HEK293T (cell line): ENCODE data around the gene EXOC3L4.

ENCODE experiments used
- CTCF ChIA-PET: fragments of 350-600 bp; formaldehyde crosslinking; extraction: SDS; loops from one replicate; lab custom pipeline; 2021; ENCODE audit warnings: antibody characterized with exemption, inconsistent platforms; lab: Yijun Ruan, JAX
- POLR2A ChIA-PET: fragments of 350-600 bp; formaldehyde crosslinking; extraction: SDS; loops from one replicate; lab custom pipeline; 2020; ENCODE audit warnings: antibody characterized with exemption, inconsistent platforms; lab: Yijun Ruan, JAX
- DNase-seq: peaks from one replicate; pipeline ENCODE4 v3.0.0; 2012; ENCODE audit warnings: mixed read lengths; ENCODE audit errors: extremely low spot score
- ARNT ChIP-seq: fragments of 450-650 bp; IDR thresholded peaks from 2 replicates; pipeline ENCODE4 v1.6.1; 2017; ENCODE audit warnings: mild to moderate bottlenecking
- BHLHE40 ChIP-seq: fragments of 450-650 bp; IDR thresholded peaks from 2 replicates; pipeline ENCODE4 v1.6.1; 2016; ENCODE audit warnings: mild to moderate bottlenecking, moderate library complexity, borderline replicate concordance
- CTBP1 ChIP-seq: fragments of 450-650 bp; IDR thresholded peaks from 2 replicates; pipeline ENCODE4 v1.6.1; 2016; ENCODE audit warnings: borderline replicate concordance
- ELF4 ChIP-seq: fragments of 450-650 bp; IDR thresholded peaks from 2 replicates; pipeline ENCODE4 v1.6.1; 2017; ENCODE audit warnings: antibody characterized with exemption
- FOXA1 ChIP-seq: fragments of 450-650 bp; IDR thresholded peaks from 2 replicates; pipeline ENCODE4 v1.6.1; 2016; ENCODE audit warnings: mild to moderate bottlenecking
- FOXK2 ChIP-seq: fragments of 450-650 bp; IDR thresholded peaks from 2 replicates; pipeline ENCODE4 v1.6.1; 2016; ENCODE audit warnings: mild to moderate bottlenecking
- FOXM1 ChIP-seq: fragments of 450-650 bp; IDR thresholded peaks from 2 replicates; pipeline ENCODE4 v1.6.1; 2017; ENCODE audit warnings: mild to moderate bottlenecking, borderline replicate concordance
- HDGF ChIP-seq: fragments of 450-650 bp; IDR thresholded peaks from 2 replicates; pipeline ENCODE4 v1.6.1; 2017; ENCODE audit warnings: antibody characterized with exemption, borderline replicate concordance
- L3MBTL2 ChIP-seq: fragments of 450-650 bp; conservative IDR thresholded peaks from 2 replicates; pipeline ENCODE4 v1.6.1; 2016; ENCODE audit warnings: mild to moderate bottlenecking
- LEF1 ChIP-seq: fragments of 450-650 bp; IDR thresholded peaks from 2 replicates; pipeline ENCODE4 v1.6.1; 2017; ENCODE audit warnings: mild to moderate bottlenecking, borderline replicate concordance
- NFRKB ChIP-seq: fragments of 450-650 bp; IDR thresholded peaks from 2 replicates; pipeline ENCODE4 v1.6.1; 2016; ENCODE audit warnings: mild to moderate bottlenecking, moderate library complexity
- PKNOX1 ChIP-seq: fragments of 450-650 bp; IDR thresholded peaks from 2 replicates; pipeline ENCODE4 v1.6.1; 2016
- SP1 ChIP-seq: fragments of 450-650 bp; IDR thresholded peaks from 2 replicates; pipeline ENCODE4 v1.6.1; 2017
- SUZ12 ChIP-seq: fragments of 450-650 bp; IDR thresholded peaks from 2 replicates; pipeline ENCODE4 v1.6.1; 2016; ENCODE audit warnings: mild to moderate bottlenecking
- TARDBP ChIP-seq: fragments of 450-650 bp; IDR thresholded peaks from 2 replicates; pipeline ENCODE4 v1.6.1; 2016
- ZNF384 ChIP-seq: fragments of 450-650 bp; IDR thresholded peaks from 2 replicates; pipeline ENCODE4 v1.6.1; 2016

The EXOC3L4 gene

GRCh38 chr14:103055695-103056094 is 38.8 kb upstream of the EXOC3L4 start:
- no peak for DNase-seq
- POLR2A ChIA-PET = interaction anchor here (1.0 to 1.6 kb wide), 2 partner anchors 20 to 278 kb away, joined by 3 read pairs; partner anchors contain the start of gene EIF5
- CTCF ChIA-PET = no interaction called here
- TF ChIP-seq FOXA1 = no peak
- TF ChIP-seq L3MBTL2 = no peak
- no peak for TF ChIP-seq ELF4

GRCh38 chr14:103056322-103057027 is 38.0 kb upstream of the EXOC3L4 start:
- ChIA-PET CTCF (interaction anchor here (0.6 kb wide), 1 partner anchor 57 kb away, joined by 4 read pairs; no protein-coding TSS in a partner anchor), POLR2A (interaction anchor here (0.6 to 1.6 kb wide), 6 partner anchors 11 to 278 kb away, joined by 3 to 5 read pairs (median 4); partner anchors contain the start of gene EIF5)
- DNase-seq = peak; percentile 69
- TF ChIP-seq SP1 = no peak
- TF ChIP-seq LEF1 = no peak
- no peak for TF ChIP-seq NFRKB
- no peak for TF ChIP-seq SUZ12
- no peak for TF ChIP-seq FOXM1
- TF ChIP-seq BHLHE40 = no peak
- no peak for TF ChIP-seq HDGF
- no peak for TF ChIP-seq ARNT

GRCh38 chr14:103057028-103057371 is 37.5 kb upstream of the EXOC3L4 start:
- ChIA-PET POLR2A (interaction anchor here (0.6 to 1.6 kb wide), 5 partner anchors 11 to 239 kb away, joined by 3 to 5 read pairs (median 4); no protein-coding TSS in a partner anchor), CTCF (no interaction called here)
- TF ChIP-seq SUZ12 (no peak), SP1 (no peak), LEF1 (no peak), ELF4 (no peak), ARNT (no peak), TARDBP (no peak), FOXM1 (no peak), L3MBTL2 (no peak), HDGF (no peak), BHLHE40 (no peak), FOXA1 (no peak), CTBP1 (no peak), ZNF384 (no peak), FOXK2 (no peak), PKNOX1 (no peak), NFRKB (no peak)
- peak; percentile 43 for DNase-seq

GRCh38 chr14:103057372-103058163 is 37.0 kb upstream of the EXOC3L4 start, which contains the start of gene CDC42BPB:
CDC42BPB (minus strand) TSS chr14:103057549; CDS start chr14:103057173, 376 bp downstream.
- ChIA-PET POLR2A (interaction anchor here (1.3 kb wide), 1 partner anchor 125 kb away, joined by 4 read pairs; no protein-coding TSS in a partner anchor), CTCF (interaction anchor here (0.6 kb wide), 1 partner anchor 17 kb away, joined by 3 read pairs; no protein-coding TSS in a partner anchor)
- TF ChIP-seq NFRKB (no peak), L3MBTL2 (peak; percentile 88)
- DNase-seq = peak; percentile 94

- CTCF ChIA-PET = interaction anchor here (0.6 kb wide), 1 partner anchor 16 kb away, joined by 3 read pairs; no protein-coding TSS in a partner anchor
- TF ChIP-seq SP1 (no peak), CTBP1 (no peak), NFRKB (no peak), FOXM1 (no peak), L3MBTL2 (no peak; the same call in 1 of the 2 replicates)
- DNase-seq = no peak
- POLR2A ChIA-PET = no interaction called here
Measured at GRCh38 chr14:103058164-103059055, 36.1 kb upstream of the EXOC3L4 start.

- no peak for TF ChIP-seq BHLHE40
- ChIA-PET CTCF (no interaction called here), POLR2A (no interaction called here)
- no peak for DNase-seq
Measured at GRCh38 chr14:103059556-103059955, 35.0 kb upstream of the EXOC3L4 start.

GRCh38 chr14:103061482-103061976 is 33.0 kb upstream of the EXOC3L4 start:
- no peak for DNase-seq
- TF ChIP-seq LEF1 (no peak), FOXK2 (no peak), ELF4 (no peak), HDGF (no peak), BHLHE40 (no peak), TARDBP (no peak), CTBP1 (no peak), ARNT (no peak), NFRKB (no peak), FOXA1 (no peak), ZNF384 (no peak), SUZ12 (no peak), L3MBTL2 (no peak), PKNOX1 (no peak), SP1 (no peak), FOXM1 (no peak)
- CTCF ChIA-PET = no interaction called here
- POLR2A ChIA-PET = no interaction called here
